PC-3 (cell line): Measurements from ENCODE around the gene VIPR2.

ENCODE experiments used
- CTCF ChIP-seq: fragments of 300-600 bp; sonication (generic); conservative IDR thresholded peaks from 2 replicates; pipeline ENCODE4 v1.5.1; 2017; ENCODE audit warnings: antibody characterized with exemption, low read depth, mild to moderate bottlenecking, low read length
- EZH2phosphoT487 ChIP-seq: fragments of 300-600 bp; sonication (generic); IDR thresholded peaks from 2 replicates; pipeline ENCODE4 v1.6.1; 2018; ENCODE audit warnings: mild to moderate bottlenecking, antibody characterized with exemption, low read length, borderline replicate concordance

DNA sequence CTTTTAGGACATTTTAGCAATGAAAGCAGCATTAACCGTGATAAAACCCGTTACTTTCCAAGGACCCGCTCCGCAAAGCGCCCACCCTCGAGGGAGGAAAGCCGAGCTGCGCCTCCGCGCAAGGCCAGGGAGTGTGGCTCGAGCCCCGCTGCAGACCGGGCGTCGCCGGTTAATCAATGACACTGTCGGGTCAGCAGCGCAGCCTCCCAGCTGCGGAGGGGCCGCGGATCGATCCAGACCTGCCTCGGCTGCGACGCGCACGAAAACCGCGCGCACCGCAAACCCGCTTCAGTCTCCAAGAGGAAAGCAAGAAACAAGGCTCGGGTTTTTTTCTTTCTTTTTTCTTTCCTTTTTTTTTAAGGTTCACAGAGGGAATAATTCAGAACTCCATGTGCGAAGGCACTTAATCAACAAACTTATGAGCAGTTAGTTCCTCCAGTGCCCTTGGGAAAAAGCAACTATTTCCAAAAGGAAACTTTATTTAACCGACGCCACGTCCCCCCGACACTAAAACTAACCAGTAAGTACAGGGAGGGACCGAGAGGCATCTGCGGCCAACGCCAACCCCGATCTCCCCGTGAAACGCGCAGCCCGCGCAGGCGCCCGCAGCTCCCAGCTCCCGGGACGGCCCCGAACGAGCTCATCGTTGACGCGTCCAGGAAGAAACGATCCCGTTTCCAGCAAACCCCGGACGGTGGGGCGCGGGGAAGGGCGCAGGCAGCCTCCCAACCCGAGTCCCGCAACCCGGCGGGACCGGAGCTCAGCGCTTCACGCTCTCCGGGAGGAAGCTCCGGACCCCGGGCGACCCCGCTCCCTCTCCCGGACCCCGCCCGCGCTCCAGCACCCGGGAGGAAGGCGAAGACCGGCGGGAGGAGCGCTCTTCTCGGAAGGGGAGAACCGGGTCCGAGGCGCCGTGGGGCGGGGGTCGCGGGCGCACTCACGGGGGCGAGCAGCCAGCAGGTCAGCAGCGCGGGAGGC, 598 bp downstream of the VIPR2 start:
- TF ChIP-seq EZH2phosphoT487: no peak
- TF ChIP-seq CTCF: no peak
